ENCODE data around the gene ETV6.
"Not testable (repeated sequence)": the region's sequence is repeated elsewhere in the genome, so short reads cannot be mapped to it uniquely, and the experiment has no call there.

ETV6 gene

DNA sequence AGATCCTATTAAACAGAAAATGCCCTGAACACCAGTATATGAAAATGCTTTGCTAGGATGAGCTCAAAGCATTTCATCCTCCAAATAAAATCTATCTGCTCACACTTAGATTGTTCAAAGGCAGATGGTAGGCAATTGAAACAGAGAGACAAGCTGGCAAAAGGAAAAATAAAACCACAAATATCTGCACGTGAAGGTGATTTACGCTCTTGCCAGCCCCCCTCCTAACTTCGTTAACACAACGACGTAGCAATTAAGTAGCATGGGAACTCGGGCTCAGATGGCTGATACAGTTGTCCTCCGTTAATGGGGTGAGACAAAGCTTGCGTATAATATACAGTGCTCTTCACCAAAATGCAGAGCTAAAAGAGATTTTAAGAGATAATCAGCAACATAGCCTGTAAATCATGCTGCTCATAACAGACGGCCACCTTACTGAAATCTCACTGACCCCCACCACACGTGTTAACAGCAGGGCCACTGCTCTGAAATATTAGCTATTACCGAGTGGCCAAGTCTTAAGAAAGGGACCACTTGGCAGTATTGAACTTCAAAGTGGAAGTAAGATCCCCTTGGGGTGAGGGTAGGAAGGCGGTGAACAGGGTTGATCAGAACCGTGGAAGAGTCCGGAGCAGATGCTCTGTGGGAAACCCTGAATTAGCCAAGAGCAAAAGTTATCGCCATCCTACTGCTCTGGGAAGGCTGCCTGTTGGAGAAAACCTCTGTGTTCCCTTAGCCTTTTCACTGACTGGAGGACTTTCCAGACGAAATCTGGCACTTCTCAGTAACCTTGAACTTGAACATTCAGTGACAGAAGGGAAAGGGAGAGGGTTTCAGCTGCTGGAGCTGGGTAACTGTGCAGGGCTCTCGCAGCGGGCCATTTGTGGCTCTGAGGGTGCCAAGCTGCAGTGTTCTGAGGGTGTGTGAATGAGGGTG is 23.1 kb downstream of the ETV6 start:
- DNase-seq, result no peak

DNA sequence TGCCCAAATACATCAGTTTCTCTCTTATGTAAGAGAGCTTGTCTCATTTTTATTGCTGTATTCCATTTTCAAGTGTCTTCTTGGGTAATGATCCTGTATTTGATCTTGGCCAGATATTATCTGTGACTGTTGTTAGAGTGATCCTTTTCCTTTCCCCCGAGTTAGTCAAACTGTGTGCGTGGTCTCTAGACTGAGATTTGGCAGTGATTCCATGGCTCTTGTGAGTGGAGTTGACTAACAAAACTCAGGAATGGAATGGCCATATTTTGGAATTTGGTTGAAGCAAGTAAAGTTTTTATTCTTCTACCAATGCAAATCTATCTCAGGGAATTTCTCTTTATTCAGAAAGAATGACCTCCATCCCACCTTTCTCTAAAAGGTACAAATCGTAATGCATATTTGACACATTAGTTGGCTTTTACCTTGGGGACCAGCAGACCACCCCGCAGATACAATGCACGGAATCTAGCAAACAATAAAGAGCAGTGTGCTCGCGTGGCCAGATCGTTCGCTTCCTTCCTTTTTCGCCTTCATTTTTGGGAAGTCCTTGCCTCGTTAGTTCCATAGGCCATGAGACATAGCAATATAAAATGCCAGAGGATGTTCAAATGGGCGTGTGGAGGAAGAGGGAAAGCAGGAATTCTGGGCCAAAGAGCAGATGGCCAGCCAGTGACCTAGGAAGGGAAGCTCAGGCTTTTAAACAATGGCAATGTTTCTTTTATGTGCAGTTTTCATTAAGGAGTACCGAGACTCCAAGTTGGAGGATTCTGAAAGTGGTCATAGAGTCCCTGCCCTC is 24.4 kb downstream of the ETV6 start:
- DNase-seq, result no peak

DNA sequence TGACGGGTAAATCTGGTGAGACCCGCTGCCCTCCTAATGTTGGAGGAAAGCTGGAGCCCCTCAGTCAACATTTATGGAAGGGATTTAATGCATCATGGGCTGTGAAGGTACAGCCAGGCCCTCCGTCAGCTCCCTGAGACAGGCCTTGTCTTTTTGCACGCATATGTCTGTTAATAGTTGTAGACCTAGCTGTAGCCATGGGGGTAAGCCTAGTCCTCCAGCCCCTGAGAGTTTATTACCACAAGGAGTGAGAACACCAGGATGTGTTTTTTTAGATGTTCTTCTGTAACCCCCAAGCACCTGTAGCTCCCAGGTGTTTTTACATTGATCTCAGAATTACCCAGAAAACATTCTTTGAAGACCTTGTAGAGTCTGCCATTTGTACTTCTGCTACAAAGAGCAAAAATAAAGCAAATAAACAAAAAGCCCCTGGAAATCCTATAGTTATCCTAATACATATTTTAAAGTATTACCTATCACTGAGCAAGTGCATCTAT is 25.5 kb downstream of the ETV6 start:
- no peak for DNase-seq

- no peak for DNase-seq
Measured at GRCh38 chr12:11676052-11676451, 26.6 kb downstream of the ETV6 start.

GRCh38 chr12:11677093-11677492 is 27.6 kb downstream of the ETV6 start:
- DNase-seq, result no peak

DNA sequence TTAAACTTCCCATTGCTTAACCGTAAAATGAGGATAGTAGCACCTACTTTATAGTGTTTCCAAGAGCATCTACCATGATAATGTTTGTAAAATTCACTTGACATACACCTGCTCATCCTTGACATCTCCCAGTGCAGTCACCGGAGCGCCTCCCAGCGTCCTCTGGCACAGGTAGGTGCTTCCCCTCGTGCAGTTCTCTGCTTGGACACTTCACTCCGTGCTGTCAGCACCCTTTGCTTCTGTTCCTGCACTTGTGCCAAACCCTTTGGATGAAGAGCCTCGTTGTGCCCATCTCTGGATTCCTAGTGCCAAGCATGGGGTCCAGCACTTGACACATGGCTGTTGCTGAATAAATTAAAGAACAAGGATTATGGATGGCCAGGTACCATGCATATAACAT is 28.3 kb downstream of the ETV6 start:
- peak; percentile 48 for DNase-seq

DNA sequence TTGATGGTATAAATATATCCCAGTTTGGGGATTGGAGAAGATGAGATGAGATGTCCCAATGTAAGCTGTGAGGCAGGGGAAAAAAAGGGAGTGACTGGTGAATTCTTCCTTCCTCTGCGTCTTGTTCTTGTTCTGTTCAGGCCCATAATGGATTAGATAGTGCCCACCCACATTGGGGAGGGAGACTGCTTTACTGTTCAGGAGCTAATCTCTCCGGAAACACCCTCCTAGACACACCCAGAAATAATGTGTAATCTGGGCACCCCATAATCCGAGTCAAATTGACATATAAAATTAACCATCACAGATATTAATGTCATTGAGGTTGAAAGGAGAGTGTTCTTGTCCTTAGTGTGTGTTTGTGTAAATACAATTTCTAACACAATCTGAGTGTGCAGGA is 29.3 kb downstream of the ETV6 start:
- DNase-seq, result no peak

GRCh38 chr12:11681207-11681606 is 31.7 kb downstream of the ETV6 start:
- DNase-seq, result no peak

- not testable (repeated sequence) for DNase-seq
Measured at GRCh38 chr12:11681695-11682094, 32.2 kb downstream of the ETV6 start.

DNA sequence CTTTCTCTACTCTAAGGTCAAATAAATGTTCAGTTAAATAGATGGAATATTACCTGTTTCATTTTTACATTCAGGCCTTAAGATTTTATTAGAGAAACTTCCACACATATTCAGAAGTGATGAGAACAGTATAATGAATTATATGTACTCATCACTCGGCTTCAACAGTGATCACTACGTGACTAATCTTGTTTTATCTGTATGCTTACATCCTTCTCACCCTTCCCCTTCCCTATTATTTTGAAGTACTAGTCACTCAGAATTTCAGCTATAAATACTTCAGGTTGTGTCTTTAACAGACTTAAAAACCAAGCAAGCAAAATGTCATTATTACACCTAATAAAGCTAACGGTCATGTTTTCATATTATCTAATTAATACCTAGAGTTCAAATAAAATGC is 34.9 kb downstream of the ETV6 start:
- no peak for DNase-seq

DNA sequence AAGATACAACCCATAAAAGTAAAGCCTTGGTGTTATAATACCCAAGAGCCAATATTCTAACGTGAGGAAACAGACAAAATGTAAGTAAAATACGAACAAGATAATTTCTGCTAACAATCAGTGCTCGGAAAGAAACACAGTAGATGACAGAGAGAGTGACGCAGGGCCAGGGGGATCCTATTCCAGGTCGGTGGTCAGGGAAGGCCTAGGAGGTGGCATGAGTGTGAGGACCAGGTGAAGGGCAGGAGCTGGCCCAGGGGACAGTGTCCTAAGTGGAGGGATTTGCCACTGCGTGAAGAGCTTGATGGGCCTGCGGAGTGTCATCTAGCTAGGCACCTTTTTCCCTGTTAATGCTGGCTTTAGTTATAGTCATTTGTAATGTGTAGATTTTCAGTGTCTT is 35.3 kb downstream of the ETV6 start:
- DNase-seq, result no peak

DNA sequence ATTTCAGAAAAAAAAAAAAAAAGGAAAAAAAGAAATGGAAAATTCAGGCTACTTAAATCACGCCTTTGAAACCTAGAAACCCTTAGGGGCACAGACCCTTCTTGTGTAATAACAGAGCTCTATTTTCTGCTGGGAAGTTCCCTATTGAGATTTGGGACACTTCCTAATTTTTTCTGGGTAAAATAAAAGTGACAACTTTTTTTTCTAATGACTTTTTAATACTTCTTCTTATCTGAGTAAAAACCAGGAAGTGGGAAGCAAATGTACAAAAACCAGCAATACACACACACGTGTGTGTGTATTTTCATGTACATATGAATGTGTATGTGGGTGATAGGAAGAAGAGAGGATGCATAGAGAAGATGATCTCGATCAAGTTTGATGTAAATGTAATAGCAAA is 35.8 kb downstream of the ETV6 start:
- no peak for DNase-seq

- no peak for DNase-seq
Measured at GRCh38 chr12:11685716-11686115, 36.2 kb downstream of the ETV6 start.

DNA sequence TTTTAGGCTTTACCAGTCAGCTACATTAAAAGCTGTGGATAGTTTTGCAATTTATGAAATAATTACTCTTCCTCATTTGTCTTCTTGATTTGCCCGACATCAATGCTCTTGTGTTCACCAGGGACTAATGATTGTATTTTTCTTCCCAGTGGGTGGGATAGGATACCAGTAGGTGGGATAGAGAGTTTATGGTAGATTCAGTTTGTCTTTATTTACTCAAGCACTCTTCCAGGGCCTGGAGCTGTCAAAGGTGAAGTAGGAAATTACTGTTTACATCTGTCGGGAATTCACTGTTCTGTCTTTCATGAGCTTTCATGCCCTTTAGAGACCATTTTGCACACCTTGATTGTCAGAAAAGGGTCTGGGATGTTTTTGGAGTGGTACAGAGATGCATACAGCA is 36.6 kb downstream of the ETV6 start:
- DNase-seq, result no peak

GRCh38 chr12:11687528-11687927 is 38.1 kb downstream of the ETV6 start:
- no peak for DNase-seq

GRCh38 chr12:11688379-11688778 is 38.9 kb downstream of the ETV6 start:
- DNase-seq, result no peak

GRCh38 chr12:11688831-11689230 is 39.4 kb downstream of the ETV6 start:
- DNase-seq, result no peak

- no peak for DNase-seq
Measured at GRCh38 chr12:11689591-11690186, 40.2 kb downstream of the ETV6 start.

- DNase-seq, result no peak
Measured at GRCh38 chr12:11693067-11693466, 43.6 kb downstream of the ETV6 start.

GRCh38 chr12:11693601-11694000 is 44.1 kb downstream of the ETV6 start:
- DNase-seq, result no peak

DNA sequence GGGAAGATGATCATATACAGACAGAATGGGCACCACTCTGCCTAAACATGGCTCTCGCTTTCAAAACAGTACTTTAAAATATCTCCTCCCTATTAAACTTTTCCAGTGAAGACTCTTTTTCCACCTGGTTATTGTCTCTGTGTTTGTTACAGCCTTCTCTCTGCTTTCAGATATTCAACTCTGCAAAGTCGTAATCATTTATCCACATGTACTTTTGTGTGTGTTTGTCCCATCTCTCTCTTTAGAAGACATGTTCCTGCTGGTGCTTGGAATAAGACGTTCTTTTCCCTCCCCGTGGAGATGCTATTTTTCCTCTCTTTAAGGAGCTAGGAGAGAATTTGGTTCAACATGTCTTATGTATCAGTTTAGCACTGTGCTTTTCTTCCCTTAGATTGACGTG is 45.1 kb downstream of the ETV6 start:
- DNase-seq, result no peak

DNA sequence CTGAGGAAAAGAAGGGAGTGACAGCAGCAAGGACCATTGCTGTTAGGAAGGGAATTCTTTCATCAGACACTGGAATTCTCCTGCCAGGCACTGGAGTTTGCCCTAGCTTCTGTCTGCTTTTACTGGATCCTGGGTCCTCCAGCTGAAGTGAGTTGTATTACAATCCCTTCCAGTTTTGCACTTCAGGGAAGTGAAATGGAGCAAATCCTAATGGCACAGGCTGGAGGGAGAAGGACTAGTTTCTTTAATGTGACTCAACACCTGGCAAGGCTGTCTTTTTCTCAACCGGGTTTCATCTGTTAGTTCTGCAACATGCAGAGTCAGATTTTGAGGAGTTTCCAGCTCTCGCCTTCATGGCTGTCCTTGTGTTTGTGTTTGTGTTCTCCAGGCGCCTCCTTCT is 45.8 kb downstream of the ETV6 start:
- DNase-seq, result no peak

DNA sequence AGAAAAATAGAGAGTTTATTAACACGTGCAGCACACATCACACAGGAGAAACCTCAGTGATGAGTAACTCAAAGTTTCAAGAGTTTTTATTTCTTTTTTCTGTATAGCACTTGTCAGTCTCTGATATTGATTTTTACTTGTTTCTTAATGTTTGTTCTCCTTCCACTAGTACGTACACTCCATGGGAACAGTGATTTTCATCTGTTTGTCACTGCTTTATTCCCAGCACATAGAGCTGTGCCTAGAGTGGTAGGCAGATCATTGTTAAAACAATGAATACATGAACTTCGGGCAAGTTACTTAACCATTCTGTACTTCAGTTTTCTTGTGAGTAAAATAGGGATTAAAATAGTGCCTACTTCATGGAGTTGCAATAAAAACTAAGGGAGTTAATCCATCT is 46.6 kb downstream of the ETV6 start:
- no peak for DNase-seq

- no peak for DNase-seq
Measured at GRCh38 chr12:11697131-11697530, 47.7 kb downstream of the ETV6 start.

All from NCI-H510A (cell line).